Stimulated activated naive B cell treated with anti-CD40 and anti-IgM and Interleukin-4, amounts not matched to agents 10 μg/mL and 1 μg/mL and 100 μg/mL, for 72 hours (primary cell): ENCODE measurements around the gene VIPR2.
"Not testable (repeated sequence)": the region's sequence is repeated elsewhere in the genome, so short reads cannot be mapped to it uniquely, and the experiment has no call there.

ENCODE experiments used
- ATAC-seq, 2 donors: fragments of 150-1000 bp; cut with Tn5 transposase; replicated peaks; 2 replicates each; pipeline ENCODE4 v1.10.0; 2021; ENCODE audit warnings: moderate library complexity in 1 of 2
- DNase-seq: peaks from one replicate; pipeline ENCODE4 v3.0.0; 2021
- H3K27ac Mint-ChIP-seq: one replicate; pipeline ENCODE4 v1.8.0; 2022; ENCODE audit warnings: mild to moderate bottlenecking, mixed read lengths
- H3K27me3 Mint-ChIP-seq, 2 donors: one replicate each; pipeline ENCODE4 v1.8.0; 2022; ENCODE audit warnings: mixed read lengths in 2 of 2
- H3K36me3 Mint-ChIP-seq, 2 donors: one replicate each; pipeline ENCODE4 v1.8.0; 2022; ENCODE audit warnings: mixed read lengths in 2 of 2, mild to moderate bottlenecking in 1 of 2
- H3K4me1 Mint-ChIP-seq, 2 donors: one replicate each; pipeline ENCODE4 v1.8.0; 2022; ENCODE audit warnings: mixed read lengths in 2 of 2, mild to moderate bottlenecking in 1 of 2
- H3K4me3 Mint-ChIP-seq, 2 donors: one replicate each; pipeline ENCODE4 v1.8.0; 2022; ENCODE audit warnings: mild to moderate bottlenecking in 2 of 2, mixed read lengths in 2 of 2, moderate library complexity in 1 of 2
- H3K9me3 Mint-ChIP-seq, 2 donors: one replicate each; pipeline ENCODE4 v1.8.0; 2022; ENCODE audit warnings: mixed read lengths in 2 of 2, mild to moderate bottlenecking in 1 of 2

Gene VIPR2

DNA sequence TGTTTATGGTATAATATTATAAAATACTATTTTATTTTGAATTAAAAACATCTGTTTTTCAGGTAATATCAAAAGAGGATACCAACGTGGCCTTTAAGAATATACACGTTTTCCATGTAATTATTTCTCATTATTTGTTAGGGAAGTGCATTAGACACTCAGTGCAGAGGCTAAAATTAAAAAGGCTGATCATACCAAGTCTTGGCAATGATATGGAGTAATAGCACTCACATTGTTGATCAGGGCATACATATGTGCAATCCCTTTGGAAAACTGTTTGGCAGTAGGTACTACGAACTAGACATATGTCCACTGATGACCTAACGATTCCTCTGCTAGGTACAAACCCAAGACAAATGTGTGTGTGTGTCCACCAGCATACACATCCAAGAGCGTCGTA is 20.7 kb upstream of the VIPR2 start:
- no peak for ATAC-seq
- DNase-seq: no peak
- H3K36me3 Mint-ChIP-seq: no peaks in the 10 kb centered on the region

DNA sequence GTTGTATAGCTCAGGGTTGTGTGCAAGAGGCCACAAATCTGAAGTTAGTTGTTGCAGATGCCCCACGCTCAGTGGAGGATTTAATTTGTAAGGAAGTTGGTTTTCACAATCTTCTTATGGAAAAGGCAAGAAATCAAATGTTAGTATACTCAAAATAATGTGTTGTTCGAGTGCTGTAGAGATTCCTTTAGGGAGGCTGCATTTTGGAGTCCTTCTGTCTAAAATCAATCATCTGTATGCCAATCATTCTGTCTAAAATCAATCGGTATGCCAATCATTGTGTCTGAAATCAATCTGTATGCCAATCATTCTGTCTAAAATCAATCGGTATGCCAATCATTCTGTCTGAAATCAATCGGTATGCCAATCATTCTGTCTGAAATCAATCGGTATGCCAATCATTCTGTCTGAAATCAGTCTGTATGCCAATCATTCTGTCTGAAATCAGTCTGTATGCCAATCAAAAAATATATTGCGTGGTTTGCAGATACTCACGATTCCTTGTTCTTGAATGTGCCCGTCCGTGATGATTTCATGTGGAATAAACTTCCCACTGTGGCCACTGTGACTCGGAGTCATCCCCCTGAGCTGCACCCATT is 19.1 kb upstream of the VIPR2 start:
- DNase-seq, H3K9me3 Mint-ChIP-seq, ATAC-seq, H3K27ac Mint-ChIP-seq, H3K4me1 Mint-ChIP-seq, H3K27me3 Mint-ChIP-seq, H3K36me3 Mint-ChIP-seq, H3K4me3 Mint-ChIP-seq: not testable (repeated sequence)

More for the DNA sequence above, 20.7 kb upstream of the VIPR2 start:
- Mint-ChIP-seq H3K9me3 (no peaks in the 10 kb centered on the region), H3K27me3 (no peaks in the 10 kb centered on the region), H3K4me1 (no peaks in the 10 kb centered on the region), H3K27ac (no peak overlapping the region), H3K4me3 (no peak overlapping the region)

DNA sequence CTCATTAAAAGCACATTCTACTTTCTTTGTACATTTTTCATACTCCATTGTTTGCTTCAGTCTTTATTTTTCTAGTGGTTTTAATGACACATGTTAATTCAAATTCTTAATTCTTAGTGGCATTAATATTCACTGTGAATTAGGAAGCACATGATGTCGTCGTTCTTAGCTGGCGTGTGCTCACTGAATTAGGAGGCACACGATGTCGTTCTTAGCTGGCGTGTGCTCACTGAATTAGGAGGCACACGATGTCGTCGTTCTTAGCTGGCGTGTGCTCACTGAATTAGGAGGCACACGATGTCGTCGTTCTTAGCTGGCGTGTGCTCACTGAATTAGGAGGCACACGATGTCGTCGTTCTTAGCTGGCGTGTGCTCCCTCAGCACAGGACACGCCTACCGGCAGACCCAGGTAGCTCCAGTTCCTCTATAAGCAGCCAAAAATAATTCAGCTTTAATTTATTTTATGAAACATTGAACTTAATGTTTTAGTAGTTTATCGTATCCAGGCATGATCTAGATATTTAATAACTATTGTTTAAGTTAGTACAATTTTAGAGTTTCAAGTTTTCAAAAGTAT is 17.5 kb upstream of the VIPR2 start:
- H3K27ac Mint-ChIP-seq, H3K27me3 Mint-ChIP-seq, DNase-seq, H3K36me3 Mint-ChIP-seq, ATAC-seq, H3K9me3 Mint-ChIP-seq, H3K4me3 Mint-ChIP-seq, H3K4me1 Mint-ChIP-seq: not testable (repeated sequence)

DNA sequence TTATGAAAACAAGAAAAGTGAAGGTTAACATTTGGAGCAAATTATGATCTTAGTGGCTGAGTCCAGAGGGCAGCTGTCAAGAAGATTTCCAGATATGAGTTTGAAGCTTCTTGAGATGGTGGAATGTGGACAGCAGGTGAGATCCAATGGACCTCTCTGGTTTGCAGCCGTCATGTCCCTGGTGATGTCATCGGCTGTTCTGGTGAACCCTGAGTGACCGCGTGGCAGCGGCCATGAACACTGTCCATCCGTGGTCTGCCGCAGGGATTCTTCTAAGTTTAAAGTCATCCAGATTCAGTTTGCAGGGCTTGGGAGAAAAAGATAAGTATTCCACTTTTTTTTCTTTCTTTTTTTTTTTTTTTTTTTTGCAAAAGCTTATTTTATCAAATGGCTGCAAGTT is 15.8 kb upstream of the VIPR2 start:
- ATAC-seq (no peak), DNase-seq (no peak)
- H3K4me3 Mint-ChIP-seq: no peak overlapping the region
- H3K27me3 Mint-ChIP-seq: no peaks in the 10 kb centered on the region
- no peaks in the 10 kb centered on the region for H3K9me3 Mint-ChIP-seq
- no peaks in the 10 kb centered on the region for H3K36me3 Mint-ChIP-seq
- H3K4me1 Mint-ChIP-seq: no peaks in the 10 kb centered on the region
- H3K27ac Mint-ChIP-seq: no peak overlapping the region

DNA sequence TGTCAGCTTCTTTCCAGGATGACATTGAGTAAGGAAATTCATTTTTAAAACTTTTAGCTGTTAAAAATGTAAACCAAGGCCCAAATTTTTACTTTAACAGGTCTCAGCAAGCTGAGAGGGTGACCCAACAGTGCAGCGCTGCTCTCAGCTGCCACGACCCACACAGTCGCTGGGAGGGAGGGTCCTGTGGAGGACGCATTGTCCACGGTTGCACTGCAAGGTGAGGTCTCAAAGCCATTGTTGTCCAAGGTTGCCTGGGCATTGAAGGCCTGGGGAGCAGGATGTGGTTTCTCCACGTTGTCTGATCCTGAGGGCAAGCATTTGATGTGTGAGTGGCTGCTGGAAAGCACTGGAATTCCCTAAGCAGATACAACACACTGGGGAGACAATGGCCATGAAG is 15.1 kb upstream of the VIPR2 start:
- Mint-ChIP-seq H3K4me1 (no peaks in the 10 kb centered on the region), H3K9me3 (no peaks in the 10 kb centered on the region), H3K27ac (no peak overlapping the region), H3K4me3 (no peak overlapping the region), H3K27me3 (no peaks in the 10 kb centered on the region), H3K36me3 (no peaks in the 10 kb centered on the region)
- DNase-seq: no peak
- no peak for ATAC-seq

DNA sequence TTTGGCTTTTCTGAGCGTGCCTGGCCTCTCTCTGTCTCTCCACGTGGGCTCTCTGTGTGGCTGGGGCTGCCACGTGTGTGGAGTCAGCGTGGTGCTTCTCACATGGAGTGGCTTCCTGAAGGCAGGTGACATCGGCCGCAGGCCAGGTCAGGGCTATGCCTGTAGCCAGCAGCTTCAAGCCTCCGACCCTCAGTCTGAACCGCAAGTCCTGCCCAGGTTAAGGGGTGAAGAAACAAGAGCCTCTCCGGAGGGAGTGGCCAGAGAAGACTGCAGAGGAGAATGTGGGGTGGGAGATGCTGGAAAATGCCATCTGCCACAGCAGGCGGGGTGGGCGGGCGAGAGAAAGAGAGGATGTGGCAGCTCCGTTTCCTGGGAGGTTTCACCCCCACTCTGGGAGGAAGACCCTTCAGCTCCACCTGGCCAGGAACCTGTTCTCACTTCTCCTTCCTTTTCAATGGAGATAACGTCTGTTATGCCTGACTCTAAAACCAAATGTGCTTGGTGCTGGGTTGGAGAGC is 14.3 kb upstream of the VIPR2 start:
- no peaks in the 10 kb centered on the region for H3K27me3 Mint-ChIP-seq
- H3K4me1 Mint-ChIP-seq: no peaks in the 10 kb centered on the region
- no peak overlapping the region for H3K27ac Mint-ChIP-seq
- DNase-seq (no peak), ATAC-seq (no peak)
- H3K9me3 Mint-ChIP-seq: no peaks in the 10 kb centered on the region
- H3K36me3 Mint-ChIP-seq: no peaks in the 10 kb centered on the region
- no peak overlapping the region for H3K4me3 Mint-ChIP-seq

DNA sequence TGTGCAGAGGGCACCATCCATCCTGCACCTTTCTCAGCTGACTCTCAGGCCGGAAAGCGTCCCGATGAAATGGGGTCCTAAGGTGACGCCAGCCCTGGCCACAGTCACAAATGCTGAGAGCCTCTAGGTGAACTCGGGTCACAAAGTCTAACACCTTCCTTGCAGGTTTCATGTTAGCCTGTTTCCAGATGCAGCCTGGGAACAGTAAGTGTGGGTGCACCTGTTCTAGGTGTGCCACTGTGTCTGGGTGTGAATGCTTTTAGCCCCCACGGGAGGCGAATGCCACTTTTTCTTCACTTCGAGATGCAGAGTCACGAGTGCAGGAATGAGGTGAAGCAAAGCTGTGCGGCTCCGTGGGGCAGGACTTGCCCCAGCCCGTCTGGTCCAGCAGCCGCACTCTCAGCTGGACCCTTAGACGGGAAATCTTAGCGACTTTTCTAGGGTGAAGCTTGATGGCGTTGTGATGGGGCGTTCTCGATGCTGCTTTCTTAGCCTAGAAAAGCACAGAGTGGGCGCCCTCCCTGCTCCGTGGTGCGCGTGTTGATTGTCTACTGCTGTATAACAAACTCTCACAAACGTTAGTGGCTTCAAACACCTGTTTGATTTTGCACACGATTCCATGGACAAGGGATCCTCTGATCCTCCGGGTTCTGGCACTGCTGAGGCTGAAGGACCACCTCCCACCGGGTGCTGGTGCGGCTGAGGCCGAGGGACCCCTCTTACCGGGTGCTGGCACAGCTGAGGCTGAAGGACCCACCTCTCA is 13.6 kb upstream of the VIPR2 start:
- Mint-ChIP-seq H3K9me3 (no peaks in the 10 kb centered on the region), H3K36me3 (no peaks in the 10 kb centered on the region), H3K4me3 (no peak overlapping the region), H3K27me3 (no peaks in the 10 kb centered on the region), H3K27ac (no peak overlapping the region), H3K4me1 (no peaks in the 10 kb centered on the region)
- ATAC-seq (no peak), DNase-seq (no peak)

DNA sequence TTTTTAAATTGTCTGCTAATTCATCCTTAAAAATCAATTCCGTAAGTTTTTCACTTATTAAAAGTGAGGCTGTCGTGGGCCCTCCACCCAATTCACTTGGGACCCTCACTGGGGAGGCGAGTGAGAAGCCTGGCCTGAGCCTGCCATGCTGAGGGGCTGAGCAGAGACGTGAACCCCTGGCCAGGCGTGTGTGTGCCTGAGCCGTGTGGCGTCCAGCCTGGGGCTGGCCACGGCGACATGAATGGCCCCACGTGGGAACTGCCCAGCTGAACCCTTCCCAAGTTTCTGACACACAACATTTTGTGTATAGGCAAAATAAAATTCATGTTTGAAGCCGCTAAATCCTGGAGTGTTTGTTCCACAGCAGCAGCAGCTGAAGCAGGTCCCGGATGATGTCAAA is 13.0 kb upstream of the VIPR2 start:
- ATAC-seq: no peak

DNA sequence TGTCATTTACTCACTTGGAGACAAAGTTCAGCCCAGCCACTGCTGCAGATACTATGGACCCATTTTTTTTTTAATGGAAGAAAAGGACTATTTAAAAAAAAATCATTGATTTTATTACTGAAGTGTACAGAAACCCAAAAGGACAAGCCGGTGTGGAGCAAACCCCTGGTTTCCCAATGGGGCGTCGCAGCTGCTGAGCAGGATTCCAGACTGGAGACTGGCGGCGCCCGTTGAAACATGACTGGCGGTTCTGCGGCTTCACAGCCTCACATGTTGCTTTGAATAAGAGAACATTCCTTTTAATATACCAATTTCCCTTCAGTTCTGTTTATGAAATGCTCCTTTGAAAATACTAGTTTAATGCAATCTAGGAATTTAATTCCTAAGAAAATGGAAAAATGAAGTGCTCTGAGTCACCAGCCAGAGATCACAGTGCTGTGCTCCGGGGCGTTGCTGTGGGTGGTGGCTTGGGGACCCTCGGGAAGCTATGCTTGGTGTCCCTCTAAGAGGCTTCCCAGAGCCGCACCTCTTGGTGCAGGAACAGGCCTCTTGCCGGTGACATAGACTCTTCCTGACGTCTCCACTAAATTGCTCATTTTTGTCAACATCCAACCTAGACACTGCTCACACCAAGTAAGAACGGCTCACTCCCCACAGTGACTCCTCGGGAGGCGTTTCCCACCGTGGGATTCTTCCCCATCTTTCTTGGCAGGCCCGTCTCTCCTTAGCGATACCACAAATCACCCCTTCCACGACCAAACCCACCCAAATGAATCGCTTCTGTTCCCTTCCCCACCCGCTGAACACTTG is 12.0 kb upstream of the VIPR2 start:
- no peaks in the 10 kb centered on the region for H3K36me3 Mint-ChIP-seq
- H3K27me3 Mint-ChIP-seq: no peaks in the 10 kb centered on the region
- no peaks in the 10 kb centered on the region for H3K9me3 Mint-ChIP-seq
- ATAC-seq (no peak), DNase-seq (no peak)
- H3K27ac Mint-ChIP-seq: peak overlapping the region; percentile 70
- no peak overlapping the region for H3K4me3 Mint-ChIP-seq
- no peaks in the 10 kb centered on the region for H3K4me1 Mint-ChIP-seq

More for the DNA sequence above, 13.0 kb upstream of the VIPR2 start:
- no peaks in the 10 kb centered on the region for H3K27me3 Mint-ChIP-seq
- H3K9me3 Mint-ChIP-seq: no peaks in the 10 kb centered on the region
- H3K4me1 Mint-ChIP-seq: no peaks in the 10 kb centered on the region
- no peak for DNase-seq
- H3K27ac Mint-ChIP-seq: no peak overlapping the region
- no peak overlapping the region for H3K4me3 Mint-ChIP-seq
- no peaks in the 10 kb centered on the region for H3K36me3 Mint-ChIP-seq

DNA sequence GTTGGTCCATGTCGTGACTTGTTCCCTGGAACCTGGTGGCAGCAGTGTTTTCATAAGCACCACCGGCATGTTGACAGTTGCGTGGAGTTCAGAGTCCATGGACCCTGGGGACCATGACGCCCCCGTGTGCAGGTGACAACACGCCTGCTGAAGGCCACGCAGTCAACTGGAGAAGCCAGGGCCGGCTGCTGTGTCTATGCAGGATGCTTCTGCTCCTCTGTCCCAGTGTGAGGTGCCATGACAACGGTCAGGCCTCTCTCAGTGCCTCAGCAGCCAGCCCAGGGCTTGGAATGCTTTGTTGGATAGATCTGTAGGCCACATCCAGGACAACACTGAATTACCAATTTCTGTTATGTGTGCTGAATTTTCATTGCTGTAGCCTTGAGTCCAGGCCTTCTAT is 10.7 kb upstream of the VIPR2 start:
- no peak overlapping the region for H3K27ac Mint-ChIP-seq
- H3K36me3 Mint-ChIP-seq: no peaks in the 10 kb centered on the region
- no peak for DNase-seq
- no peaks in the 10 kb centered on the region for H3K9me3 Mint-ChIP-seq
- H3K4me1 Mint-ChIP-seq: no peaks in the 10 kb centered on the region
- no peak overlapping the region for H3K4me3 Mint-ChIP-seq
- no peaks in the 10 kb centered on the region for H3K27me3 Mint-ChIP-seq
- no peak for ATAC-seq

DNA sequence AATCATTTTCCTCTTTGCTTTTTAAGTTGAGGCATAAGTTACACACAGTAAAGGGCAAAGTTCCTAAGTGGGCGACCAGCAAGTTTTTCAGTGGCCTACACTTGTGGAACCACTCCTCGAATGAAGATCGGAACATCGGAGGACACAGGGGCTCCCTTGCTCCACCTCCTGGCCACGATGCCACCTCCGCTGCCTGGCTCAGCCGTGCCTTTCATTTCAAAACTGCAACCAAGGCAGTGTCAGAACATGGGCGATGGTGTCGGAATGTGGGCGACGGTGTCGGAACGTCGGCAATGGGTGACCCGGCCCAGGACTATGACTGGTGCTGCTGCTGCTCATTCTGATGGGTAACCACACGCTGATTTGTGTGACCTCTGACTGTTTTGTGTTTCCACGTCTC is 9.6 kb upstream of the VIPR2 start:
- Mint-ChIP-seq H3K27me3 (peaks cover 0 to 4% of the 10 kb centered on the region in 2 donors), H3K27ac (no peak overlapping the region), H3K36me3 (no peaks in the 10 kb centered on the region), H3K4me1 (no peaks in the 10 kb centered on the region), H3K9me3 (no peaks in the 10 kb centered on the region), H3K4me3 (no peak overlapping the region)
- DNase-seq (no peak), ATAC-seq (no peak)

DNA sequence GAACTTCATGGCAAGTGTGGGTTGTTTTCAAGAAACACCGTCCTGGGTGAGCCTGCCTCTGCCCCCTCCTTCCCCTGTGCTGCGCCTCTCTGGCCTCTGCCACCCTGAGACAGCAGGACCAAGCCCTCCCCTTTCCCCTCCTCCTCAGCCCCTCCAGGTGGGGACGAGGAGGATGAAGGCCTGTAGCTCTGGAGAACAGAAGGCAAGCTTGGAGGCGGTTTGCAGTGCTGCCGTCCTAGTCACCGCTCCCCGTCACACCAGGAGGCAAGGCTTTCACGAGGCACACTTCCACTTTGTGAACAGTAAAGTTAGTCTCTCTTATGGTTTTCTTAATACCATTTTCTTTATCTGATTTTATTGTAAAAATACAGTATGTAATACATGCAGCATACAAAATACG is 8.8 kb upstream of the VIPR2 start:
- Mint-ChIP-seq H3K27ac (no peak overlapping the region), H3K4me3 (no peak overlapping the region), H3K4me1 (no peaks in the 10 kb centered on the region), H3K27me3 (peaks cover 0 to 7% of the 10 kb centered on the region in 2 donors), H3K9me3 (no peaks in the 10 kb centered on the region), H3K36me3 (no peaks in the 10 kb centered on the region)
- ATAC-seq (no peak), DNase-seq (no peak)

DNA sequence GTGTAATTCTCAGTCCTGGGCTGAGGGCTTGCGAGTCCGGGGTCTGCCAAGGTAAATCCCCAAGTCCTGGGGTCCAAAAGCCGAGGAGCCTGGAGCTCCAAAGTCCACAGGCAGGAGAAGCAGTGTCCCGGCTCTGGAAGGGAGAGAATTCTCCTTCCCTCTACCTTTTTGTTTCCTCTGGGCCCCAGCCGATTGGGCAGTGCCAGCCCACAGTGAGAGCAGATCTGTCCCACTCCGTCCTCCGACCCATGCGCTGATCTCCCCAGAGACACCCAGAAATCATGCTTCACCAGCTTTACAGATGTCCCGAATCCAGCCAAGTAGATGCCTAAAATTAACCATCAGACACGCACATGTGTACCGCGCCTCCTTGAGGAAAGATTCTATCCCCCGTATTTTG is 8.1 kb upstream of the VIPR2 start:
- ATAC-seq: no peak
- no peaks in the 10 kb centered on the region for H3K36me3 Mint-ChIP-seq
- no peaks in the 10 kb centered on the region for H3K9me3 Mint-ChIP-seq
- no peaks in the 10 kb centered on the region for H3K4me1 Mint-ChIP-seq
- H3K27me3 Mint-ChIP-seq: peaks cover 0 to 10% of the 10 kb centered on the region in 2 donors
- no peak overlapping the region for H3K4me3 Mint-ChIP-seq
- no peak for DNase-seq
- H3K27ac Mint-ChIP-seq: no peak overlapping the region

DNA sequence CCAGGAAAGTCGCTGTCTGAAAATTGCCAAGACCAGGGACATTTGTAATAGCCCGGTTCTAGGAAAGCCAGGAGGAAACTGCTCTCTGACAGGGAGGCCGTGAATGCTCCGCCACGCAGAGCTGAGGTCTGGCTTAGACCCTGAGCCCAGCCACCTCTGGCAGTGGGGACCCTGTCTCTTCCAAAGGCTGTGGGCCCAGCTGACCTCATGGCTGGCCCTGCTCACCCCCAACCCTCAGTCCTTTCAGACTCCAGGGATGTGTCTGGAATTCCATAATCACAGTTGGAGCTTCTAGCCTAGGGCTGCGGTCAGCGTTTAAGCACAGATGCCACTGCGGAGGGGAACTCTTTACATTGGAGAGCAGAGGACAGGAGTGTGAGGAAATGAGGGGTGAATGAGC is 6.6 kb upstream of the VIPR2 start:
- Mint-ChIP-seq H3K36me3 (no peaks in the 10 kb centered on the region), H3K9me3 (no peaks in the 10 kb centered on the region), H3K27ac (no peak overlapping the region), H3K4me3 (no peak overlapping the region), H3K4me1 (no peaks in the 10 kb centered on the region), H3K27me3 (peaks cover 0 to 10% of the 10 kb centered on the region in 2 donors)
- ATAC-seq: no peak
- no peak for DNase-seq
